ENCODE measurements around the gene MEIS3.

DNA sequence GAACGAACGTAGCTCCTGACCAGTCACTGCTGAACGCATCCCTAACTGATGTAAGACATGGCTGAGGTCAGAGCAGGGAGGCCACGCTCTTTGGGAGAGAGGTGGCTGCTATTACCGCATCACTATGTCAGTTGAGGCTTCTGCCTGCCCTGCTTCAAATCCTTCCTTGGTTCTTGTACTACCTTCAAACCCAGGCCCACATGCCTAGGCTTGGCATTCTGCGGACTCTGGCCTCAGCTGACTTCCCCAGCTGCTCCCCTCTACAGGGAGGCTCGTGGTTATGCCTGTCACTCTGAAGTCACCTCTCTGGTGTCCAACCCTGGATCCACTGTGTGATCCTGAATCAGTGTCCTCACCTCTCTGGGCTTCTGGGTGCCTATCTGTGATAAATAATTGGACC, 14.8 kb upstream of the MEIS3 start:
- TF ChIP-seq, protein P1, sequence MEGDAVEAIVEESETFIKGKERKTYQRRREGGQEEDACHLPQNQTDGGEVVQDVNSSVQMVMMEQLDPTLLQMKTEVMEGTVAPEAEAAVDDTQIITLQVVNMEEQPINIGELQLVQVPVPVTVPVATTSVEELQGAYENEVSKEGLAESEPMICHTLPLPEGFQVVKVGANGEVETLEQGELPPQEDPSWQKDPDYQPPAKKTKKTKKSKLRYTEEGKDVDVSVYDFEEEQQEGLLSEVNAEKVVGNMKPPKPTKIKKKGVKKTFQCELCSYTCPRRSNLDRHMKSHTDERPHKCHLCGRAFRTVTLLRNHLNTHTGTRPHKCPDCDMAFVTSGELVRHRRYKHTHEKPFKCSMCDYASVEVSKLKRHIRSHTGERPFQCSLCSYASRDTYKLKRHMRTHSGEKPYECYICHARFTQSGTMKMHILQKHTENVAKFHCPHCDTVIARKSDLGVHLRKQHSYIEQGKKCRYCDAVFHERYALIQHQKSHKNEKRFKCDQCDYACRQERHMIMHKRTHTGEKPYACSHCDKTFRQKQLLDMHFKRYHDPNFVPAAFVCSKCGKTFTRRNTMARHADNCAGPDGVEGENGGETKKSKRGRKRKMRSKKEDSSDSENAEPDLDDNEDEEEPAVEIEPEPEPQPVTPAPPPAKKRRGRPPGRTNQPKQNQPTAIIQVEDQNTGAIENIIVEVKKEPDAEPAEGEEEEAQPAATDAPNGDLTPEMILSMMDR (conservative IDR thresholded peaks at IDR 0.05): no peak
- no peak for TF ChIP-seq EZH2 (IDR thresholded peaks at IDR 0.05; ENCODE audit: low read depth)

Measured in PC-9 (cell line).